ENCODE results near the gene VEZF1.

VEZF1 gene

DNA sequence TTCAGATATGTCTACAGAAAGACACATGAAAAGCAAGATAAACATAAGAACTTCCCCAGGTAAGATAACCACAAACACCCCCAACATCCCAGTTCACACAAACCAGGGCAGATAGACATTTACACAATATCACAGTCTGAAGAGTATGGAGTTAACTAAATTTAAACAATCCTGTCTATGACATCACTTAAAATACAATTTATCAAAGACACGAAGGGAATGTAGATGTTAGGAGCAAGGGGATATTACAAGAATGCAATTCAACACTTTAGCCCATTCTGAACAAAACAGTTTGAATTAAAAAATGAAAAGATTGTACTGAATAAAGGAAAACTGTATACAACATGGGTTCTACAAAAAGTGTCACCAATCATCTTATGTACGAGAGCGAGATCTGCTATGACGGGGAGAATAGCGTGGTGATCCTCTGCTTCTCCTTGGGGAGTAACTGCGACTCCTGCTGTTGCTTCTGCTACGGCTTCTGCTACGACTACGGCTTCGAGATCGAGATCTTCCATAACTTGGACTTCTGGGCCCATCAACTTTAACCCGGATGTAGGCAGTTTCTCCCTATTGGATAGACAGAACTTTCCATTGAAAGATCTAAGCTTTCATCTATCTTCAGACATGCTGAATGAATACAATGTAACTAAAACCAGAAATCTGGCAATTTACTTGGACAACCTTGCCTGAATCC, 17.1 kb upstream of the VEZF1 start:
- H3K4me1 Mint-ChIP-seq = peaks cover 29% of the 10 kb centered on the region
- H3K36me3 Mint-ChIP-seq = peaks cover 25% of the 10 kb centered on the region
- ATAC-seq (ENCODE audit: low read depth) (no peak), DNase-seq (ENCODE audit: low spot score in 2 of 2) (no peak)
- H3K4me3 Mint-ChIP-seq = peak overlapping the region; percentile 99
- no peaks in the 10 kb centered on the region for H3K9me3 Mint-ChIP-seq
- no peaks in the 10 kb centered on the region for H3K27me3 Mint-ChIP-seq
- peak overlapping the region; percentile 98 for H3K27ac Mint-ChIP-seq

DNA sequence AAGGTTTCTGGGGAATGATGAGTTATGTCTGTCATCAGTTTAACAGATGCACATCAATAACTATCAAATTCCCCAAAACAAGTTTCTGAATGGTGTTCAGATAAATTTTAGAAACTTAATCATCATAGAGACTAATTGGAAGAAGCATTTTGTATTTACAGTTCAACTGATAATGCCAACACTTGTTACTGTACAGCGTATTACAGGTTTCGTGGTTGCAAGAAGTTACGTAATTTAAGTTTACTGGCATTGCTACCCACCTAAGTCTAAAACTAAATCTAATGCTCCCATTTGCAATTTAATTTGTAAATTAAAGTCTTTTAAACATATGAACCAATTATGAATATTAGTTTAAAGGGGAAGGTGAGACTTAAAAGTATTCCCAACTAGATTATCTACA, 16.0 kb upstream of the VEZF1 start:
- H3K4me3 Mint-ChIP-seq = no peak overlapping the region
- no peaks in the 10 kb centered on the region for H3K27me3 Mint-ChIP-seq
- peak overlapping the region; percentile 53 for H3K27ac Mint-ChIP-seq

DNA sequence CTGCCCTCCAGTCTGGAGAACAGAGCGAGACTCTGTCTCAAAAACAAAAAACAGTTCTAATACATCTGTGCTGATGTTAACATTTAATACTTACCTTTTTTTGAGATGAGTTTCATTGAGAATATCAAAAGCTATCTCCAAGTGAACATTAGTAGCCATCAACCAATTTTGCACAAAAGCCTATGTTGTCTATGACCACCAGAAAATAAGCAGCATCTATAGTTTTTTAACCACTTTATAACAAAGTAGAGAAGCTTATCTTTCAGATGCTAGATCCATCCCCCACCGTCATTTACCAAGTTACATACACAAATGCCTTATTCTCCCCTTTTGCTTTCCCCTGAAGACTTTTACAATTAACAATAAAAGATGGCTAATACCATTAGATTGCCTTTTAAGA, 14.9 kb upstream of the VEZF1 start:
- peaks cover 34% of the 10 kb centered on the region for H3K4me1 Mint-ChIP-seq
- H3K27me3 Mint-ChIP-seq = no peaks in the 10 kb centered on the region
- peak overlapping the region; percentile 38 for H3K27ac Mint-ChIP-seq
- peaks cover 25% of the 10 kb centered on the region for H3K36me3 Mint-ChIP-seq
- H3K9me3 Mint-ChIP-seq = no peaks in the 10 kb centered on the region
- no peak for ATAC-seq (ENCODE audit: low read depth)
- H3K4me3 Mint-ChIP-seq = no peak overlapping the region
- no peak for DNase-seq (ENCODE audit: low spot score in 2 of 2)

More for the DNA sequence above, 16.0 kb upstream of the VEZF1 start:
- ATAC-seq (ENCODE audit: low read depth) = no peak
- no peak for DNase-seq (ENCODE audit: low spot score in 2 of 2)
- Mint-ChIP-seq H3K36me3 (peaks cover 25% of the 10 kb centered on the region), H3K4me1 (peaks cover 33% of the 10 kb centered on the region), H3K9me3 (no peaks in the 10 kb centered on the region)

DNA sequence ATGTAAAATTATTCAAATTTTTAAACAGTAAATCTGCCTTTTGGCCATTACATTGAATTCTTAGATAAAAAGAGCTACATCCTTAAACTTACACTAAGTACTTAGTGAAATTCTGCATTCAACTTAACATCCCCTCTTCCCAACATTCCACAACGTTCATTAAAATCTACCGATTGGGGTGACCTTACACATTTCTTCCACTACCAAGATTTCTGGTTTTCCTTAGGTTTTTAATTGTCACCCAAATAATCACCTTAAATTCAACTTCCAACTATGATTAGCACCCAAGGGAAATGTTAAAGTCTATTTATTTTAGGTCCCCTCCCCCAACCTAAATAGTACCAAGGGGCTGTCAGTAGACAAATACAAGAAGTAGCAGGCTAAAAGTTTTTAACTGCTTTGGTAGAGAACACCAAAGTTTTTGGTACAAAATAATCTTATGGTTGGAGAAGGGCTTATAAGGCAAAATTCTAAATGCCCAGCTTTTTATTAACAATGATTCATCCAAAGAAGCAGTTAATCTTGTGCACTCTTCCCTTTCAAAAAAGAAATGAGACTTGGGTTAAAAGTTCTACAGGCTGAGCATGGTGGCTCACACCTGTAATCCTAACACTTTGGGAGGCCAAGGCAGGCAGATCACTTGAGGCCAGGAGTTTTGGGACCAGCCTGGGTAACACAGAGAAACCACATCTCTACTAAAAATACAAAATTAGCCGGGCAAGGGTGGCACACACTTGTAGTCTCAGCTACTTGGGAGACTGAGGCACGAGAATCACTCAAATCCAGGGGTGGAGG, 14.3 kb upstream of the VEZF1 start:
- Mint-ChIP-seq H3K36me3 (peaks cover 25% of the 10 kb centered on the region), H3K4me3 (no peak overlapping the region), H3K9me3 (no peaks in the 10 kb centered on the region), H3K27me3 (no peaks in the 10 kb centered on the region), H3K4me1 (peaks cover 34% of the 10 kb centered on the region), H3K27ac (peak overlapping the region; percentile 38)
- ATAC-seq (ENCODE audit: low read depth) (no peak), DNase-seq (ENCODE audit: low spot score in 2 of 2) (no peak)

DNA sequence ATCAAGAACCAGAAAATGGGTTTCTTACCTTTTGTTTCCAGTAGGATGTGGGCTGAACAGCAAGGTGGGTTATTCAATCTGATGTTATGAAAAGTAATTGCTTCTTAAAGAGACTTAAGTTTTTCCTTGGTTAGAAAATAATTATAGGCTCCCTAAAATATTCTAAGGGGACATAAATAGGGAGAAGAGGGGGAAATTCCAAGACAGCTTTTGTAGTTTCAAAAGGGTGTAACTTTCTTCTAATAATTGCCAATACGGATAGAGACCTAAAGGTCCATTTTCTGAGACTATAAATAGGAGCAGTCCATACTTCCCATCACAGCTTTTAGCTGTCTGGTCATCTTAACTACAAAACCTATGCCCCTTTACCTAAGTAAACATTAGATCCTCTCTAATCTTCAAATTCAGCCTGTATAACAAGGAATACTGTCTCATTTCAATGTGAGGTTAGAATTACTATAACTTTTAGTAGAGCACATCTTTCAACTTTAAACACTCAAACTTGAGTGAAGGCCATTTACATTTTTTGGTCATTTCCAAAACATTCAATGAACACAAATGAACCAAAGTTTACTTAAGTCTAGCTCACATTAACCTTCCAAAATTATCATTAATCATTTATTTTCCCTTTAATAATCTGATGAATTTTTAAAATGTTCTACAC, 13.5 kb upstream of the VEZF1 start:
- H3K4me3 Mint-ChIP-seq = no peak overlapping the region
- peaks cover 33% of the 10 kb centered on the region for H3K4me1 Mint-ChIP-seq
- no peak overlapping the region for H3K27ac Mint-ChIP-seq
- no peaks in the 10 kb centered on the region for H3K27me3 Mint-ChIP-seq
- DNase-seq (ENCODE audit: low spot score in 2 of 2) = no peak
- H3K9me3 Mint-ChIP-seq = no peaks in the 10 kb centered on the region
- ATAC-seq (ENCODE audit: low read depth) = no peak
- peaks cover 25% of the 10 kb centered on the region for H3K36me3 Mint-ChIP-seq

DNA sequence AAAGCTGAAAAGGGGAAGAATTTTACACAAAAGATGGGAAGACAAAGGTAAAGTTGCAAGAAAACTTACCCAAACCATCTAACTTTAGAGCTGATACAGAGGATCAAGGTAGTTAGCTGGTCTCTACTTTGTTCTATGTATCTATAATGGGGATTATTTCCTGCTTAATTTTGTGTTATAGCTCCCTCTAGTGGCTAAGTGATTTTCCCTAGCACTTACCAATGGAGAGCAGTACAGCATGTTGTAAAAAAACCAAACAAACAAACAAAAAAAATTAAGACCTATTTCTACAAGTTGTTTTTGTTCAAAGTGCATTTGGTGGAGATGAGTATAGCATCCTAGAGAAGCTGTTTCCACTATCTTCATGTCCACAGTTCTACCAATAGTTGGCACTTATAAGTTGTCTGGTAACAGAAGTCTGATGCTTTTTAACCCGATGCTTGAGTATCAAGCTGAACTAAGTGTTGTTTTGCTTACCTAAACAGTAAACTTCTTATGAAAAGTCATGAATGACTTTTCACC, 11.5 kb upstream of the VEZF1 start:
- Mint-ChIP-seq H3K36me3 (peaks cover 9% of the 10 kb centered on the region), H3K4me1 (peaks cover 18% of the 10 kb centered on the region), H3K27me3 (no peaks in the 10 kb centered on the region), H3K9me3 (no peaks in the 10 kb centered on the region), H3K27ac (no peak overlapping the region), H3K4me3 (no peak overlapping the region)
- ATAC-seq (ENCODE audit: low read depth) (peak; percentile 84), DNase-seq (ENCODE audit: low spot score in 2 of 2) (peak in 1 of 2 donors; percentile 69)

DNA sequence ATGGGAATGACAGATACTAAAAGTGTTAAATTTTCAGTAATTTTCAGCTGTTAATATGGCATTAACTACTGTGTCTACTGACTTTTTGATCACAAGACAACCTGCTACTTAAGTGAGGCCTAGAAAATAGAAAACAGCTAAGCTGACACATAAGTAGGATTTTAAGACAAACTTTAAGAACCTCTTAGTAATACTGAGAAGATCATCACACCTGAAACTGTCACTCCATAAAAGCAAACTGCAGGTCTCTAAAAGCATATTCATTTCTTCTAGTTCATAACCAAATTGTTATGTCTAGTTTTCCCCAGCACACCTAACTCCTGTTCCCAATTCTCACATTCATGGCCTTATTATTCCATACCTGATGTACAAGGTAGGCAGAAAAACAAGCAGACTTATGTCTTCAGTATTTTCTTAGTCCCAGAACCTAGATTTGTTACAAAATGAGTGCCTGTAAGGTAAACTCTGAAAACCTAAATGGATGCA, 11.0 kb upstream of the VEZF1 start:
- no peak overlapping the region for H3K27ac Mint-ChIP-seq
- H3K4me1 Mint-ChIP-seq = peaks cover 18% of the 10 kb centered on the region
- DNase-seq (ENCODE audit: low spot score in 2 of 2) (no peak), ATAC-seq (ENCODE audit: low read depth) (no peak)
- peaks cover 9% of the 10 kb centered on the region for H3K36me3 Mint-ChIP-seq
- H3K27me3 Mint-ChIP-seq = no peaks in the 10 kb centered on the region
- H3K9me3 Mint-ChIP-seq = no peaks in the 10 kb centered on the region
- H3K4me3 Mint-ChIP-seq = no peak overlapping the region

DNA sequence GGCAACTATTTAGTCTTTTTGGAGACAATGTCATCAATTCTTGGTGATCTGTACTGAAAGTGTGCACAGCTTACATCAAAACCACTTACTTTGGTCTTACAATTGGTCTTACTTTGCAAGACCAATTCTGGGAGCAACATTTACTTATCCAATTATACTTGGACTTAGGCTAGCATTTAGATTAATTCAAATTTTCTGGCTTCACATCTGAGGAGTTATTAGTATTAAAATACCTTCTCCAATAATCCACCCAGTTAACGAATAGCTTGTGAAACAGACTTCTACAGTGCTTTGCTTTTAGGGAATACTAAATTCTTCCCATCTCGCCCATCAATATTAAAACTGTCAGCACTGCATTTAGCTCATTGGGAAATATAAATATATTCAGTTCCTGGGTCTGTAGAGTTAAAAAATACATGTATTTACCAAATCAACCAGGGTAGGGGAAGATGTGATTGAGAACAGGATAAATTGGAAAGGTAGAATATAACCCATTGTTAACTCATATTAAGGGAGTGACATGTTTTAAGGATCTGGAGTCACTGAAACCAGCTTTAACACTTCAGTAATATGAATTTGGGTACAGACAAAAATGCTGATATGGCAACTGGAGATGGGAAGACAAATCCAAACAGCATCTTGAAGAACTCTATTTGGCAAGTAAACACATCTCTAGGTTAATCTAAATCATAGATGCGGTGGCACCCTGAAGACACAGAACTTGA, 9.2 kb upstream of the VEZF1 start:
- ATAC-seq (ENCODE audit: low read depth) = no peak
- Mint-ChIP-seq H3K9me3 (no peaks in the 10 kb centered on the region), H3K27me3 (no peaks in the 10 kb centered on the region), H3K27ac (no peak overlapping the region), H3K4me1 (peaks cover 24% of the 10 kb centered on the region), H3K4me3 (no peak overlapping the region), H3K36me3 (peaks cover 1% of the 10 kb centered on the region)
- DNase-seq (ENCODE audit: low spot score in 2 of 2) = no peak

DNA sequence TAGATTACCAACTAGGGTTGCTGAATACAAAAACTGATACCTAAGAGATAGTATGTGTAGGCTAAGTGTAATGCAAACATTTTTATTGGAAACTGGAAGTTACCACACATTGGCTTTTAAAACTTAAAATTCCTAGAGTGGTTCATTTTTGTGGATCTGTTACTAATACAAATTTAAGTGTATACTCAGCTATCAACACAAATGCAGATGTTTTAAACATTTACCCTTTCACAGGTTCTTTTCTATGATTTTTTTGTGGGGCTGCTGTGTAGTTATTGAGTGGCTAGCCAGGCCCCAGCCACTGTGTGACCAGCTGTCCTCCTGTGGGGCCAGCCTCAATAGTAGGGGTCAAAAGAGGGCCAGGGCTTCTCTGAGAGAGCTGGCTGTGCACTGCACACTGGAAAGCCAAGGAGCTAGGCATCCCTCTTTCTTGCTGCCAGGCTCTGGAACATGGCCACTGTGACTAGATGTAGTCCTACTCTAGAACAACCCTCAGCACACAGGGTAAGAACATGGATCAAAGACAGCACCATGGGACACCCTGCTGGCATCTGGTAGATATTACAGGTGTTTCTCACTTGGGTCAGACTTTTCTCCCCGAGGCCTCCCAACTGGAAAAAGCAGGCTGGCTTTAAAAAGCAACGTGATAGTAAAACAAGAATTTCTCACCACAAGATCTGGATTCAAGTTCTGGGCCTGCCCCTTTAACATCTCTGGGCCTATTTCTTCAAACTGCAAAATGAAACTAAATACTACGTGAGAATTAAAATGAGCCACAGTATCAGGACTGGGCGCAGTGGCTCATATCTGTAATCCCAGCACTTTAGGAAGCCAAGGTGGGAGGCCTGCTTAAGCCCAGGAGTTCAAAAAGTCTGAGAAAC, 7.3 kb upstream of the VEZF1 start:
- no peaks in the 10 kb centered on the region for H3K27me3 Mint-ChIP-seq
- no peaks in the 10 kb centered on the region for H3K9me3 Mint-ChIP-seq
- no peak overlapping the region for H3K4me3 Mint-ChIP-seq
- peaks cover 23% of the 10 kb centered on the region for H3K4me1 Mint-ChIP-seq
- DNase-seq (ENCODE audit: low spot score in 2 of 2) (peak; percentile 44 to 52), ATAC-seq (ENCODE audit: low read depth) (peak; percentile 78)
- H3K36me3 Mint-ChIP-seq = no peaks in the 10 kb centered on the region
- H3K27ac Mint-ChIP-seq = peak overlapping the region; percentile 59

DNA sequence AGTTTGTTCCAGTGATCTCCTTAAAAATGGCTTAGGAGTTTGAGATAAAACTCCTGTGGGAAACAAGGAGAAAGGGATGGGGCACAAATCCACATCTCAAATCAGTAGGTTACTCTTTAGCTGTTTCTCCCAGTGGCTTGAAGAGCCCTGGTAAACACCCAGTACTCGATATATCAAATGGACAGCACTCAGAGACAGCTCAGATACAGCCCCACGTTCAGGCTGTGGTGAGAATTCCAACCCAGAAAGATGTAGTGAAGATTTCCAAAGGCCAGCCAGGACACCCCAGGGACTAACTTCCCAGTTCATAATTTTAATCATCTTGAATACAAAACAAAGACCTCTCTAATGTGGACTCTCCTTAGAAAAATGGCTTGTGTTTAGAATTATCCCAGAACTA, 6.4 kb upstream of the VEZF1 start:
- no peak for ATAC-seq (ENCODE audit: low read depth)
- H3K4me3 Mint-ChIP-seq = no peak overlapping the region
- H3K36me3 Mint-ChIP-seq = no peaks in the 10 kb centered on the region
- DNase-seq (ENCODE audit: low spot score in 2 of 2) = no peak
- no peaks in the 10 kb centered on the region for H3K9me3 Mint-ChIP-seq
- H3K27ac Mint-ChIP-seq = peak overlapping the region; percentile 75
- H3K4me1 Mint-ChIP-seq = peaks cover 23% of the 10 kb centered on the region
- H3K27me3 Mint-ChIP-seq = no peaks in the 10 kb centered on the region

DNA sequence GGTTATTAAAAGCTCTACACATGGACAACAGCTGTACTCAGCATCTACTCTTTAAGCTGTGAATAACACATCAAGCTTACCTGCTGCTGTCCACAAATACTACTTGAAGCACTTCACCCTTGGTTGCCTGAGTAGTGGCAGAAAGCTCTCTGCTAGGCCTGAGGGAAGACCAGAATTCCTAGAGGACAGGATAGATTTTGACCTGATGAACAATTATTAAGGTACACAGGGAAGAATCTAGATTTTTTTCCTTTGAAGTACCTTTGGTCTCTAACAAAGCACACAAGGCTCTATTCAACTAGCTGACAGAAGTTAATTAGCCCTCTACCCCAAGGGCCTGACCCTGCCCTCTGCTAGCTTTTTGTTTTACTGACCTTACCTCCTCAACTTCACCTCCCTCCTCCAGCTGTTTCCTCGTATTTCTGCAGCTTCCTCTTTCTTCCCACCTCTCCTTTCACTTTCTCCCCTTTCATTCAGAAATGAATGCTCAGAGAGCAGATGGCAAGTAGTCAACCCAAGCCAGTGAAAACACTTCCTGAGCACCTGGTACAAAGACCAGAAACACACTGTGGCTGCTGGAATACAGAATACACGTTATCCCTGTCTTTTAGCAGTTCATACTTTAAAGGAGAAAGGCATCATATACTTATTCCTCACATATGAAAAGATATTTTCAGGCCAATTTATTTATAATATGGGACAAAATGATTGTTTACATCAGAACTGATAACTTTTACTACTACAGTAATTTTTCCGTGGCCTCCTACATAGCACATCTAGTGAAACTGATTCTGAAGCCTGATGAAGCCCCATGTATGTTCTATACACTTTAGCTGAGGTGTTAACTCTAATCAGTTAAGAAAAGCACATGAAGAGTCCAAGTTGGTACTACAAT, 5.7 kb upstream of the VEZF1 start:
- Mint-ChIP-seq H3K27ac (peak overlapping the region; percentile 75), H3K9me3 (no peaks in the 10 kb centered on the region), H3K27me3 (no peaks in the 10 kb centered on the region), H3K4me1 (peaks cover 21% of the 10 kb centered on the region), H3K36me3 (no peaks in the 10 kb centered on the region), H3K4me3 (peak overlapping the region; percentile 5)
- DNase-seq (ENCODE audit: low spot score in 2 of 2) (no peak), ATAC-seq (ENCODE audit: low read depth) (peak; percentile 42)

DNA sequence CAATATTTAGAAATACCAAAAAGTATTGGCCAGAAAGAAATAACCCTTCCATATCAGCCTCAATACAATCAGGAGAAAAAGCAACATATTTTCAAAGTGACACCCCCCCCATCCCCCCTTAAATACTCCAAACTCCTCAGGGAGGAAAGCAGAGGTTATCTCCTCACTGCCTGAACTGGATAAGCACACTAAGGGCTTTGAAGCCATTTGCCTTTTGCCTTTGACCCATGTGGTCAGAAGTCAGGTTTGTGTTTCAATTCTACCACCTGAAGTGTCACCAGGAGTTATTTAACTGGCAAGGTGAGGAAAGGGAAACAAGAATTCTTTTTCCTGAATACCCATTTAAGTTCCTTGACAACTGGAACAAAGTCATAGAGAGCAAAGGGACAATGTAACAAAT, 3.5 kb upstream of the VEZF1 start:
- DNase-seq (ENCODE audit: low spot score in 2 of 2) = no peak
- no peak for ATAC-seq (ENCODE audit: low read depth)
- peaks cover 25% of the 10 kb centered on the region for H3K4me1 Mint-ChIP-seq
- H3K27ac Mint-ChIP-seq = no peak overlapping the region
- H3K36me3 Mint-ChIP-seq = no peaks in the 10 kb centered on the region
- no peaks in the 10 kb centered on the region for H3K27me3 Mint-ChIP-seq
- no peak overlapping the region for H3K4me3 Mint-ChIP-seq
- no peaks in the 10 kb centered on the region for H3K9me3 Mint-ChIP-seq

Measured in memory B cell (primary cell).